ENCODE data around the gene ATG2A. TPM values are rescaled to one million over a fixed set of nuclear protein-coding genes. Genes with fewer than 3 reads are reported as not detected.

ATG2A gene
- total and polyA plus RNA-seq, 8 donors, result 14.2 to 23.5 (median 19.5) TPM

DNA sequence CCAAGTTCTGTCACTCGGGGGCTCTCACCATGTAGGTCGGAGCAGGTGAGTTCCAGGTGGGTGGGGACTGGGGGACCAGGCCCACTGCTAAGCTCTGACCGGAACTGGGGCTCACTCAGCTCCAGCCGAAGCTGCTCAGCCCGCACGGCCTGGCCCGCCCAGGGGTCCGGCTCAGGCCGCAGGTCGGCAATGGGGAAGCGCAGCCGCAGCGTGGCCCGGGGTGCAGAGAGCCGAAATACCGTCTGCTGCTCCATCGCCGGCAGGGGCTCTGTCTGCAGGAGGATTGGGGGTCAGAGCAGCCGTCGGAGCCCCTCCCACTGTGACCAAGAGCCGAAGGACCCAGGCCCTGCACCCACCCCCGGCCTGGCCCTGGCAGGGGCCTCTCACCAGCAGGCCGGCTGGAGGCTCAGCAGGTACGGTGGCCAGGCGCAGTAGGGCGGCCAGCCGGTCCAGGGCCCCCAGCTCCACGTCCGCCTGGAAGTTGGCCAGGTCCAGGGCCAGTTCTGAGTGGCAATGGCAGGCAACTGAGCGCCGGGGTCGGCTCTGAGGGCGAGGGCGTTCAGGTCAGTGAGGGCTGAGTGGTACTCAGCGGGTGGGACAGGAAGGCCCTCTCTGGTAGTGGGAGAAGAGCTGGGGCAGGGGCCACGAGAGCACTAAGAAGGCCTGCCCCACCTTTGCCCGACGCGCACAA is 7.2 kb downstream of the ATG2A start:
- no peaks in the 10 kb centered on the region for H3K27me3 ChIP-seq
- peaks cover 0 to 95% of the 10 kb centered on the region in 2 donors for H3K36me3 ChIP-seq
- H3K9me3 ChIP-seq, result no peaks in the 10 kb centered on the region
- no peak for DNase-seq
- no peaks in the 10 kb centered on the region for H3K4me1 ChIP-seq
- no peak for ATAC-seq
- no peak overlapping the region for H3K27ac ChIP-seq
- intact Hi-C loops (cut with DNase I), result no loop called here
- TF ChIP-seq, protein P1, sequence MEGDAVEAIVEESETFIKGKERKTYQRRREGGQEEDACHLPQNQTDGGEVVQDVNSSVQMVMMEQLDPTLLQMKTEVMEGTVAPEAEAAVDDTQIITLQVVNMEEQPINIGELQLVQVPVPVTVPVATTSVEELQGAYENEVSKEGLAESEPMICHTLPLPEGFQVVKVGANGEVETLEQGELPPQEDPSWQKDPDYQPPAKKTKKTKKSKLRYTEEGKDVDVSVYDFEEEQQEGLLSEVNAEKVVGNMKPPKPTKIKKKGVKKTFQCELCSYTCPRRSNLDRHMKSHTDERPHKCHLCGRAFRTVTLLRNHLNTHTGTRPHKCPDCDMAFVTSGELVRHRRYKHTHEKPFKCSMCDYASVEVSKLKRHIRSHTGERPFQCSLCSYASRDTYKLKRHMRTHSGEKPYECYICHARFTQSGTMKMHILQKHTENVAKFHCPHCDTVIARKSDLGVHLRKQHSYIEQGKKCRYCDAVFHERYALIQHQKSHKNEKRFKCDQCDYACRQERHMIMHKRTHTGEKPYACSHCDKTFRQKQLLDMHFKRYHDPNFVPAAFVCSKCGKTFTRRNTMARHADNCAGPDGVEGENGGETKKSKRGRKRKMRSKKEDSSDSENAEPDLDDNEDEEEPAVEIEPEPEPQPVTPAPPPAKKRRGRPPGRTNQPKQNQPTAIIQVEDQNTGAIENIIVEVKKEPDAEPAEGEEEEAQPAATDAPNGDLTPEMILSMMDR (IDR thresholded peaks at IDR 0.05), result no peak
- no peak overlapping the region for H3K4me3 ChIP-seq

DNA sequence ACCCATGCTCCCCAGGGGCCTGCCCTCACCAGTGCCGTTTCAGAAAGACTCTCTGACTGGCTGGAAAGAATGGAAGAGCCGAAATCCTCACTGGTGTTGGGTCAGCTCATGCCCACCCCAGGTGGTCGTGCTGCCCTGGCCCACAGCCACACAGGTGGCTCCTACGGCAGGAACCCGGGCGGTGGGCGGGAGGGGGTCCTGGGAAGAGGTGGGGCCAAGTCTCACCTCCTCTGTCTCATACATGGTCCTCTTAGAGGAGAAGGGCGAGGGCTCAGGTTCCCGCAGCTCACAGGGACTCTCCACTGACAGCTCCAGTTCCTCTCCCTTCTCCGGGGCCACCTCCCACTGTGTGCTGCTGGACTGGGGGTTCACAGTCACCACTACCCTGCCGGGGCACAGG is 8.2 kb downstream of the ATG2A start:
- TF ChIP-seq, protein P1 (IDR thresholded peaks at IDR 0.05), result no peak
- no peak overlapping the region for H3K4me3 ChIP-seq
- no peaks in the 10 kb centered on the region for H3K27me3 ChIP-seq
- intact Hi-C loops (cut with DNase I), result no loop called here
- H3K36me3 ChIP-seq, result peaks cover 0 to 100% of the 10 kb centered on the region in 2 donors
- H3K4me1 ChIP-seq, result no peaks in the 10 kb centered on the region
- H3K9me3 ChIP-seq, result no peaks in the 10 kb centered on the region
- DNase-seq, result no peak
- no peak for ATAC-seq
- H3K27ac ChIP-seq, result no peak overlapping the region

DNA sequence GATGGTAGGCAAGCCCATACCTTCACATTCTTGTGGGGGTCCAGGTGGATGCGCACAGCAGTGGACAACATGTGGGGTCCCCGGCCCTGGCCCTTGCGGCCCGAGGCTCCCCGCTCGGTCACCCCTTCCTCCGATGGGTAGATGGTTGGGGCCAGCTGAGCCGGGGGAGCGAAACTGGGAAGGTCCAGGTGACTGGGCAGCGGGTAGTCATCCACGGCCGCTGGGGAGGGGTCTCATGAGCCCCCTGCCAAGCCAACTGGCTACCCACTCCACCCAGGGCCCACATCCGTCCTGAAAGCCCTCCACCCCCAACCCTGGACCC is 10.7 kb downstream of the ATG2A start:
- Histone ChIP-seq H3K27ac (no peak overlapping the region), H3K4me3 (no peak overlapping the region), H3K36me3 (peaks cover 0 to 100% of the 10 kb centered on the region in 2 donors), H3K4me1 (no peaks in the 10 kb centered on the region), H3K27me3 (no peaks in the 10 kb centered on the region), H3K9me3 (no peaks in the 10 kb centered on the region)
- ATAC-seq (no peak), DNase-seq (no peak)
- intact Hi-C loops (cut with DNase I), result no loop called here
- TF ChIP-seq, protein P1 (IDR thresholded peaks at IDR 0.05), result no peak

DNA sequence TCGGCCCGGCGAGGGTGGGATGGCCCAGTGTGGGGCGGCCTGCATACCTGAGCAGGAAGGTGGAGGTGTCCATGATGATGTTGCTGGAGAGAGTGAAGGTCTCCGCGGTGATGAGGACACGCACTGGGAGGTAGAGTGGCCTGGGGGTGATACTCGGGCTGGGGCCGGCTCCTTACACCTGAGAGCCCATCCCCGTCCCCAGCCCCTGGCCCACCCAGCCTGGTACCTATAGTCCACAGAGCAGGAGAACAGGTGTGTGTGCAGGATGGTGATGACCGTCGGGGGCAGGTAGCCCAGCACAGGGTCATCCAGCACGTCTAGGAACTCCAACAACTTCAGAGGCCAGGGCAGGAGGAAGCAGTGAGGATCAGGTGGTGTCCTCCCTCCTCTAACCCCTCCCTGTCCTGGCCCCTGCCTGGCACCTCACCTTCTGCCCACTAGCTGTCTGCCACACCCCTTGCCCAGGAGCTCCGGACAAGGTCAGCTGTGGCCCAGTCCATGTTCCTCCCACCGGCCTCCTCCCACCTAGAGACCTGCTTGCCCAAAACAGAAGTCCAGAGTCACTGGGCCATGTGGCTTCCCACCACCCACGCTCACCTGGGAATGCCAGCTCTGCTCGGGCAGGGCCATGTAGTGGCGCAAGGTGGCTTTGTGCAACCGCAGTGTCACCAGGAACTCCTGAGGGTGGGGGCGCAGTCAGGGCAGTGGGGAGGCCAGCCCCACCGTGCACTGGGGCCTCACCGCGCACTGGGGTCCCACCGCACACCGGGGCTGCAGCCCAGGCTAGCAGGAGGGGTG is 11.3 kb downstream of the ATG2A start:
- Histone ChIP-seq H3K36me3 (peaks cover 0 to 100% of the 10 kb centered on the region in 2 donors), H3K4me3 (no peak overlapping the region), H3K9me3 (no peaks in the 10 kb centered on the region), H3K4me1 (no peaks in the 10 kb centered on the region), H3K27me3 (no peaks in the 10 kb centered on the region), H3K27ac (no peak overlapping the region)
- TF ChIP-seq, protein P1 (IDR thresholded peaks at IDR 0.05), result no peak
- DNase-seq (no peak), ATAC-seq (no peak)
- intact Hi-C loops (cut with DNase I), result no loop called here

DNA sequence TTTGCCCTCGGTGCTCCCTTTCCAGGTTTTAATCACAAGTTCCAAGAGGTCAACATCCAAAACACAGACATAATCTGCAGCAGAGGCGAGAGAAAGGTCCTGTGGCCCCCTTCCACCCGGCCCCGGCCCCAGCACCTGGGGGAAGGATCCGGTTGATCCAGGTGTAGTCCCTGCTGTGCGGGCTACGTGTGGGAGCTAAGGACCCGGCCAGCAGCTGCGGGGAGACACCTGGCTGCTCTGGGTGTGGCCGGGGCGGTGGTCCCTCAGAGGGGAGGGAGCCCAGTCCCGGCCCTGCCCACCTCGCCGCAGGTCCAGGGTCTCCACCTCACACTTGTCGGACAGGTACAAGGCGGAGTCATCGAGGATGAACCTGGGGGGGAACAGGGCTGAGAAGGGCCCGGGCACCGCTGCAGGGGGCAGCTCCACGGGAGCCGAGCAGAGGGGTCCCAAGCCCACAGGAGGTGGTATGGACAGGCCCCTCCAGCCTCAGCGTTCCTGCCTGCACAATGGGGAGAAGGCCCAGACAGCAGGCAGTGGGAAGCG is 13.6 kb downstream of the ATG2A start:
- intact Hi-C loops (cut with DNase I), result no loop called here
- no peak for ATAC-seq
- no peaks in the 10 kb centered on the region for H3K9me3 ChIP-seq
- DNase-seq, result no peak
- H3K4me3 ChIP-seq, result no peak overlapping the region
- H3K36me3 ChIP-seq, result peaks cover 0 to 100% of the 10 kb centered on the region in 2 donors
- H3K27ac ChIP-seq, result no peak overlapping the region
- TF ChIP-seq, protein P1 (IDR thresholded peaks at IDR 0.05), result no peak
- no peaks in the 10 kb centered on the region for H3K4me1 ChIP-seq
- H3K27me3 ChIP-seq, result no peaks in the 10 kb centered on the region

All from left lung (tissue), 10 donors.